Fibroblast of lung (primary cell): ENCODE results near the gene ZNF576.

ENCODE experiments used
- EZH2 ChIP-seq: IDR thresholded peaks from 2 replicates; pipeline ENCODE4 v1.5.1; 2012; ENCODE audit warnings: low read length, control low read depth, mild to moderate bottlenecking; ENCODE audit errors: missing control alignments
- TF ChIP-seq, protein P1 (sequence below), 2 donors: IDR thresholded peaks in 1 of 2; conservative IDR thresholded peaks in 1 of 2; 1 replicate in 1 of 2; 2 replicates in 1 of 2; pipeline ENCODE4 v1.5.1; 2011 to 2012; ENCODE audit warnings: low read length in 2 of 2, control low read depth in 1 of 2, inconsistent platforms in 1 of 2, low read depth in 1 of 2, mild to moderate bottlenecking in 1 of 2

DNA sequence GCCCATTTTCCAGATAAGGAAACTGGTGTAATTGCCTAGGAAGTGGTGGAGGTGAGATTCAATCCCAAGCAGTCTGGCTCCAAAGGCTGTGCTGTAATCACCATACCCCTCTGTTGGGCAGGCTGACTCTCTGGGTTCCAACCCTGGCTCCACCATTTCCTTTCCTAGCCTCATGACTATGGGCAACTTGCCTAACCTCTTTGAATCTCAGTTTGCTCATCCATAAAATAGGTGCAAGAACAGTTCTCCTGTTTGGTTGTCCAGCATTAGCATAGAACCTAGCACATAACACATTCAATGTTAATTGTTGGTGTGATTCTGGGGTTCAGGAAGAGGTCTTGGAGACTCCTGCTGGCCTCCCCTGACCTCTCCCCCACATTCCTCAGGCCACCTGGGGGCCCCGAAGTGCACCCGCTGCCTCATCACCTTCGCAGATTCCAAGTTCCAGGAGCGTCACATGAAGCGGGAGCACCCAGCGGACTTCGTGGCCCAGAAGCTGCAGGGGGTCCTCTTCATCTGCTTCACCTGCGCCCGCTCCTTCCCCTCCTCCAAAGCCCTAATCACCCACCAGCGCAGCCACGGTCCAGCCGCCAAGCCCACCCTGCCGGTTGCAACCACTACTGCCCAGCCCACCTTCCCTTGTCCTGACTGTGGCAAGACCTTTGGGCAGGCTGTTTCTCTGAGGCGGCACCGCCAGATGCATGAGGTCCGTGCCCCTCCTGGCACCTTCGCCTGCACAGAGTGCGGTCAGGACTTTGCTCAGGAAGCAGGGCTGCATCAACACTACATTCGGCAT is 2.2 kb downstream of the ZNF576 start:
- TF ChIP-seq, protein P1, sequence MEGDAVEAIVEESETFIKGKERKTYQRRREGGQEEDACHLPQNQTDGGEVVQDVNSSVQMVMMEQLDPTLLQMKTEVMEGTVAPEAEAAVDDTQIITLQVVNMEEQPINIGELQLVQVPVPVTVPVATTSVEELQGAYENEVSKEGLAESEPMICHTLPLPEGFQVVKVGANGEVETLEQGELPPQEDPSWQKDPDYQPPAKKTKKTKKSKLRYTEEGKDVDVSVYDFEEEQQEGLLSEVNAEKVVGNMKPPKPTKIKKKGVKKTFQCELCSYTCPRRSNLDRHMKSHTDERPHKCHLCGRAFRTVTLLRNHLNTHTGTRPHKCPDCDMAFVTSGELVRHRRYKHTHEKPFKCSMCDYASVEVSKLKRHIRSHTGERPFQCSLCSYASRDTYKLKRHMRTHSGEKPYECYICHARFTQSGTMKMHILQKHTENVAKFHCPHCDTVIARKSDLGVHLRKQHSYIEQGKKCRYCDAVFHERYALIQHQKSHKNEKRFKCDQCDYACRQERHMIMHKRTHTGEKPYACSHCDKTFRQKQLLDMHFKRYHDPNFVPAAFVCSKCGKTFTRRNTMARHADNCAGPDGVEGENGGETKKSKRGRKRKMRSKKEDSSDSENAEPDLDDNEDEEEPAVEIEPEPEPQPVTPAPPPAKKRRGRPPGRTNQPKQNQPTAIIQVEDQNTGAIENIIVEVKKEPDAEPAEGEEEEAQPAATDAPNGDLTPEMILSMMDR (conservative IDR thresholded peaks at IDR 0.05 in 1 of 2, IDR thresholded peaks at IDR 0.05 in 1 of 2; ENCODE audit: low read depth in 1 of 2, low read length in 2 of 2): no peak
- TF ChIP-seq EZH2: no peak
